Endothelial cell (in vitro differentiated cells): ENCODE results near the gene FITM2. TPM values are rescaled to one million over a fixed set of nuclear protein-coding genes. Genes with fewer than 3 reads are reported as not detected.

Source experiments
- DNase-seq: peaks from one replicate; pipeline ENCODE4 v3.0.0; 2021; ENCODE audit warnings: low spot score
- H3K27ac Mint-ChIP-seq: one replicate; pipeline ENCODE4 v1.8.0; 2021; ENCODE audit warnings: mixed read lengths, inconsistent platforms; ENCODE audit not compliant: unreplicated experiment
- H3K27me3 Mint-ChIP-seq: one replicate; pipeline ENCODE4 v1.8.0; 2021; ENCODE audit warnings: mild to moderate bottlenecking, moderate library complexity, mixed read lengths, inconsistent platforms; ENCODE audit not compliant: unreplicated experiment
- H3K36me3 Mint-ChIP-seq: one replicate; pipeline ENCODE4 v1.8.0; 2021; ENCODE audit warnings: mild to moderate bottlenecking, low read depth, mixed read lengths, inconsistent platforms; ENCODE audit not compliant: unreplicated experiment
- H3K4me1 Mint-ChIP-seq: one replicate; pipeline ENCODE4 v1.8.0; 2021; ENCODE audit warnings: mild to moderate bottlenecking, mixed read lengths, inconsistent platforms; ENCODE audit not compliant: unreplicated experiment
- H3K4me3 Mint-ChIP-seq: one replicate; pipeline ENCODE4 v1.8.0; 2021; ENCODE audit warnings: mild to moderate bottlenecking, mixed read lengths, inconsistent platforms; ENCODE audit not compliant: unreplicated experiment
- H3K9me3 Mint-ChIP-seq: one replicate; pipeline ENCODE4 v1.8.0; 2021; ENCODE audit warnings: mixed read lengths, inconsistent platforms; ENCODE audit not compliant: unreplicated experiment
- total RNA-seq: library from RNA; stranded (reverse); fragmentation: NEBNext Ultra II Directional; extraction: Animal tissue kit (Norgen Biotek cat#: 25700); gene quantifications from one replicate; pipeline ENCODE4 v1.2.1, GENCODE V29; 2021; ENCODE audit not compliant: unreplicated experiment
- TF ChIP-seq, protein P1 (sequence below): fragments of 200-600 bp; sonication (generic); IDR thresholded peaks from one replicate; pipeline ENCODE4 v1.5.0; 2021; ENCODE audit warnings: antibody characterized with exemption; ENCODE audit not compliant: unreplicated experiment

Gene FITM2
- total RNA-seq, 1 donor from 2014 or later, result 2.8 TPM

DNA sequence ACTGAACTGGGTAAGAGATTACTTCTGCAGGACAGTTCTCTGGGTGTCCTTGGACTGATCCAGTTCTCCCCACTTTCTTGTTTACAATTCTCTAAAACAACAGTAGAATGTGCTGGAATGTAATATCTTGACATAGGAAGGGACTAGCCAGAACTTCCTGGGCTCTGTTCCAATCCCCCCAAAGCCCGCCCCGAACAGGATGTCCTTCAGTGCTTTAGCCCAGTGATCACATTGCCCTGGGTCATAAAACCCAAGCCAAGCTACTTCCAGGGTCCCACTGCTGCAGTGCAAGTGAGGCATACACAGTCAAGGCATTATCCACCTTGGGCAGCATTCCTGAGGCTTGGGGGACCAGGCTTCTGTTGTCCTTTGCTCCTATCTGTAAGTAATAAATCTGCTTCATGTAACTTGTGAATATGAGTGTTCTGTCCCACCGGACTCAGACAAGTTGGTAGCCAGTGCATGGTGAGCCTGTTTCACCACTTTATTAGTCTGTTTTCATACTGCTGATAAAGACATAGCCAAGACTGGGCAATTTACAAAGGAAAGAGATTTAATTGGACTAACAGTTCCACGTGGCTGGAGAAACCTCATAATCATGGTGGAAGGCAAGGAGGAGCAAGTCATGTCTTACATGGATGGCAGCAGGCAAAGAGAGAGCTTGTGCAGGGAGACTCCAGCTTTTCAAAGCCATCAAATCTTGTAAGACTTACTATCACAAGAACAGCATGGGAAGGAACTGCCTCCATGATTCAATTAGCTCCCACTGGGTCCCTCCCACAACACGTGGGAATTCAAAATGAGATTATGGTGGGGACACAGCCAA lies 23.5 kb downstream of the FITM2 start:
- Mint-ChIP-seq H3K4me3 (no peak overlapping the region), H3K27ac (no peak overlapping the region), H3K4me1 (peaks cover 3% of the 10 kb centered on the region), H3K27me3 (peaks cover 1% of the 10 kb centered on the region), H3K9me3 (no peaks in the 10 kb centered on the region), H3K36me3 (no peaks in the 10 kb centered on the region)
- DNase-seq, result no peak
- TF ChIP-seq, protein P1, sequence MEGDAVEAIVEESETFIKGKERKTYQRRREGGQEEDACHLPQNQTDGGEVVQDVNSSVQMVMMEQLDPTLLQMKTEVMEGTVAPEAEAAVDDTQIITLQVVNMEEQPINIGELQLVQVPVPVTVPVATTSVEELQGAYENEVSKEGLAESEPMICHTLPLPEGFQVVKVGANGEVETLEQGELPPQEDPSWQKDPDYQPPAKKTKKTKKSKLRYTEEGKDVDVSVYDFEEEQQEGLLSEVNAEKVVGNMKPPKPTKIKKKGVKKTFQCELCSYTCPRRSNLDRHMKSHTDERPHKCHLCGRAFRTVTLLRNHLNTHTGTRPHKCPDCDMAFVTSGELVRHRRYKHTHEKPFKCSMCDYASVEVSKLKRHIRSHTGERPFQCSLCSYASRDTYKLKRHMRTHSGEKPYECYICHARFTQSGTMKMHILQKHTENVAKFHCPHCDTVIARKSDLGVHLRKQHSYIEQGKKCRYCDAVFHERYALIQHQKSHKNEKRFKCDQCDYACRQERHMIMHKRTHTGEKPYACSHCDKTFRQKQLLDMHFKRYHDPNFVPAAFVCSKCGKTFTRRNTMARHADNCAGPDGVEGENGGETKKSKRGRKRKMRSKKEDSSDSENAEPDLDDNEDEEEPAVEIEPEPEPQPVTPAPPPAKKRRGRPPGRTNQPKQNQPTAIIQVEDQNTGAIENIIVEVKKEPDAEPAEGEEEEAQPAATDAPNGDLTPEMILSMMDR, result no peak

DNA sequence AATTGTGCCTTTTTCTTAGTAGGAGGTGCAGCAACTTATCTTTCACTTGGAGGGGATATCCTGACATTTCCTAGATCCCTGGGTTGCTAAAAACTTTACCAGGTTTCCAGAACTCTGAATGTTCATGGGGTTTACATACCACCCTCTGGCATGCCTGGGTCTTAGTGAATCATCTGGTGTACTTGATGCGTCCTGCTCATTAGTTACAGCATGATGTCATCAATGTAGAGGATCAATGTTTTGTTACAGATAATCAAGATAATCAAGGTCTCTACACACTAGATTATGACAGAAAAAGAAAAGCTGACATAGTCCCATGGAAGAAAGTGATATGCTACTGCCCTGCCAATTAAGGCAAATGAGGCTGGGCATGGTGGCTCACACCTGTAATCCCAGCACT lies 27.0 kb downstream of the FITM2 start:
- Mint-ChIP-seq H3K36me3 (no peaks in the 10 kb centered on the region), H3K4me1 (no peaks in the 10 kb centered on the region), H3K4me3 (no peak overlapping the region), H3K27ac (no peak overlapping the region), H3K27me3 (peaks cover 2% of the 10 kb centered on the region), H3K9me3 (no peaks in the 10 kb centered on the region)
- no peak for DNase-seq
- TF ChIP-seq, protein P1, result no peak

GRCh38 chr20:44282192-44282591 lies 28.8 kb downstream of the FITM2 start:
- TF ChIP-seq, protein P1, result no peak
- no peak overlapping the region for H3K4me3 Mint-ChIP-seq
- no peaks in the 10 kb centered on the region for H3K9me3 Mint-ChIP-seq
- H3K27ac Mint-ChIP-seq, result no peak overlapping the region
- H3K36me3 Mint-ChIP-seq, result no peaks in the 10 kb centered on the region
- no peak for DNase-seq
- peaks cover 2% of the 10 kb centered on the region for H3K27me3 Mint-ChIP-seq
- no peaks in the 10 kb centered on the region for H3K4me1 Mint-ChIP-seq

DNA sequence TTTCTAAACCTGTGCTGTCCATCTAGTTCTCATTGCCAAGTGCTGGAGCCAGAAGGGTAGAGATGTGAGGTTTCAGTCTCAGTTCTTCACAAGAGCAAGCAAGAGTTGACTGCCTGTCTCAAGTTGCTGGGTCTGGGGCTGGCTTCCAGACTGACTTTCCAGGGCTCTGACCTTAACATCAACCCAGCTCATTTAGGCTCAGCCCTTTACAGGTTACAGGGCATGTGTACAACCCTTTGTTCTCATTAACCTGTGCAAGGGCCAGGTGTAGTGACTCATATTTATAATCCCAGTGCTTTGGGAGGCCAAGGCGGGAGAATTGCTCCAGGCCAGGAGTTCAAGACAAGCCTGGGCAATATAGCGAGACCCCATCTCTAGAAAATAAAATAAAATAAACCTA lies 30.6 kb downstream of the FITM2 start:
- DNase-seq, result no peak
- Mint-ChIP-seq H3K36me3 (no peaks in the 10 kb centered on the region), H3K9me3 (no peaks in the 10 kb centered on the region), H3K4me3 (no peak overlapping the region), H3K4me1 (no peaks in the 10 kb centered on the region), H3K27ac (no peak overlapping the region), H3K27me3 (peaks cover 2% of the 10 kb centered on the region)
- TF ChIP-seq, protein P1, result no peak

DNA sequence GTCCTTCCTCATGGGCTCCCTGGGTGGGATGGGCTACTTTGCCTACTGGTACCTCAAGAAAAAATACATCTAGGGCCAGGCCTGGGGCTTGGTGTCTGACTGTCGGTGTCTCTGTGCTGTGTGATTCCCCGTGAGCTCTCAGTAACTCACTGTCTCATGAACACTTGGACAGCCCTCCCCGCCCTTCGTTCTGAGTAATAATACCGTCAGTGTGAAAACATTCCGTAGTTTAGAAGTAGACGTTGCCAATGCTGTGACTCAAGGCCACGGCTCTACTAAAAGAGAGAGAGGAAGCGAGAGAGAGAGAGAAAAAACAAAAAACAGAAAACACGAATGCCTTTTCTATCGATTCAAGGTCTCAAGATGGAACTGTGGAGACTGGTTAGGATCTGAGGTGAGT lies 31.8 kb downstream of the FITM2 start:
- H3K27me3 Mint-ChIP-seq, result peaks cover 2% of the 10 kb centered on the region
- H3K4me3 Mint-ChIP-seq, result no peak overlapping the region
- DNase-seq, result no peak
- H3K27ac Mint-ChIP-seq, result no peak overlapping the region
- no peaks in the 10 kb centered on the region for H3K4me1 Mint-ChIP-seq
- H3K9me3 Mint-ChIP-seq, result no peaks in the 10 kb centered on the region
- H3K36me3 Mint-ChIP-seq, result no peaks in the 10 kb centered on the region
- TF ChIP-seq, protein P1, result no peak
